COLO668 (cell line): ENCODE measurements around the gene MAP3K5.
"Not testable (repeated sequence)": the region's sequence is repeated elsewhere in the genome, so short reads cannot be mapped to it uniquely, and the experiment has no call there.

Source experiments
- DNase-seq: peaks from one replicate; lab custom pipeline; 2025; ENCODE audit not compliant: unreplicated experiment; lab: John Stamatoyannopoulos, UW

MAP3K5 gene

DNA sequence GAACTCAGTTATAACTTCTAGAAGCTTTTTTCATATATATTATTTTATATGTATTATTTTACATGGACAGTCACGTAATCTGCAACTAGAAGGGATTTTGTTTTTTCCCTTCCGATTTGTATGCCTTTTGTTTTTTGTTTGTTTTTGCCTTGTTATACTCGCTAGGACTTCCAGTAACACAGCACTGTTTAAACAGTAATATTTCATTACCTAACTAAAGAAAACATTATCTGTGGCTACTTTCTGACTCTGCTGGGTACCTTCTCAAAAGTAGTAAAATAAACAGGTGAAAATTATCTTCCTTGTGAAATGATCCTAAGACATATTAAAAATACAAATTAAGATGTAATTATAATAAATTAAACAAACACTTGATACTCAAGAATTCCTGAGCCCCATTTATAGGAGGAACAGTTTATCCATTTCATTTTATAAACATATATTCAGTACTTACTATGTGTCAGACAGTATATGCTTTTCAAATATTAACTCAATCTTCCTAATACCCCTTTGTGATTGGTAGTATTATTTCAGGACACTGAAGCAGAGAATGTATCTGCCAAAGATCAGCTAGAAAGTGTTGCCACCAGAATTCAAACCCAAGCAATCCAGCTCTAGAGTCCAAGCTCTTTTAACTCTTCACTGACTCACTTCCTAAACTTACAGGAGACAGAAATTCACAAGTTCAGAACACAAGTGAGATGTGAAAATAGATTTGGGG, 65.3 kb downstream of the MAP3K5 start:
- DNase-seq, result no peak

DNA sequence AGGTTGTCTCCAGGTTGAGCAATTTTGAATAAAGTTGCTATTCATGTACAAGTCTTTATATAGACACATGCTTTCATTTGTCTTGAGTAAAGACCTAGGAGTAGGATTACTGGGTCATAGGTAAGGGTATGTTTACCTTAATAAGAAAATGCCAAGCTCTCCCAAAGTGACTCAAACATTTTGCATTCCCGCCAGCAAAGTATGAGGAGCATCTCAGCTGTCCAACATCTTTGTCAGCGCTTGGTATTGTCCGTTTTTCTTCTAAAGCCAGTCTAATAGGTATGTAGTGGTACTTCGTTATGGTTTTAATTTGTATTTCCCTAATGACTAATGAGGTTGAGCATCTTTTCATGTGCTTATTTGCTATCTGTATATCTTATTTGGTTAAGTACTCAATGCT, 67.2 kb downstream of the MAP3K5 start:
- DNase-seq, result no peak

DNA sequence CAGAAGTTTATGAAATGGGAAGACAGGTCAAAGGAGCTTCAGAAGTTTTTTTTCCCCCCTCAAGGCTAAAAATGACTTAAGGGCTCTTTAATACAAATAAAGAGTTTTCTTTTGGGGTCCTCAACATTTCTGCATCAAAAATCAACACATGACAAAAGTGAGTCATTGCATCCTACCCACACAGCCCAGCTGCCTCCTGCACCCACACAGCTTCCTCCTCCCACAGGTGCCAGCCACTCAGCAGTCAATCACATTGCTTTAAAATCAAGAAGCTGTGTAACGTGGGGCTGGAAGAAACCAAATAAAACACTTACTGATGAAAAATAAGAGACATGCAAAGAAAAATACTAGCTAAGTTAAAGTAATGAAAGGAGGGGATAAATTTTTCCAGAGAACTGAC, 68.5 kb downstream of the MAP3K5 start:
- DNase-seq, result peak; percentile 11

DNA sequence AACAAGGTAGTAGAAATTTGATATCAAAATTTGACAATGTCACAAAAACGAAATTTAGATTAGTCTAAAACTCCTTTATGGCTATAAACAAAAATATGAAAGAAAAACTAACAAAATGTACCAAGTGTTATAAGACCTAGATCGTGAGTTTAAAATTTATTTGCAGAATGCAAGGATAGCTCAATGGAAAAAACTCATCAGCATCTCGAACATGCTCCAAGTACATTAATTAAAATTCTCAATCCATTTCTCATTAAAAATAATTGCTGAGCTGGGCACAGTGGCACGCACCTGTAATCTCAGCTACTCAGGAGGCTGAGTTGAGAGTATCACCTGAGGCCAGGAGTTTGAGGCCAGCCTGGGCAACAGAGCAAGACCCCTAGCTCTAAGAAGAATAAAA, 70.8 kb downstream of the MAP3K5 start:
- DNase-seq, result no peak

DNA sequence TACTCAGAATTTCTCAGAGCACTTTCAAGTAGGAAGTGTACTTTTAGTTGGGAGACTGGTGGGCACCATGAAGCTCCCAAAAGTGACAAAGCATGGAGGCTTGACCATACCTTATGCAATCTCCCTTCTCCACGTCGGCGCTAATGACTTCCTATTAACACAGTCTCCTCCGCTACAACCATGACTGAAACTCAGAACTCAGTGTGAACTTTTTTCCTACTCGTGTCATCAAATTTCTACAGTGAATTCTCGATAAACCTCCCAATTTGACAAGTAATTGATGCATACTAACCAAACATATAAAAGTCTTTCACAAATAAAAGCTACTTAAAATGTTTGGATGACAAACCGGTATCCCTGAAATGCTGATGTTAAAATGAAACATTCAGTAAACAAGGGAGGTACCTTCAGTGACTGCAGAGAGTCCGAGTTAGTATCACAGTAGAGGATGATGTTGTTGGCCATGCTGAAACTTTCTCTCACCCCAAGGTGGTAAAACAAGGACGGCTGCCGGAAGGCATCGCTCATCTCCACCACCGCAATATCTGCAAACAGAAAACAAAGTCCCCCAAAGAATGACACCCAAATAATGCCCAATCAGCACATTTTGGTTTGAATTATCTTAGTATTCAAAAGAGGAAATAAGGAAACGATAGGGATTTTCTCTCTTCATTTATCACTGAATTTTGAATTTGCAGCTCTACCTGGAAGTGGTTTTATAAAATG, 72.1 kb downstream of the MAP3K5 start:
- no peak for DNase-seq

DNA sequence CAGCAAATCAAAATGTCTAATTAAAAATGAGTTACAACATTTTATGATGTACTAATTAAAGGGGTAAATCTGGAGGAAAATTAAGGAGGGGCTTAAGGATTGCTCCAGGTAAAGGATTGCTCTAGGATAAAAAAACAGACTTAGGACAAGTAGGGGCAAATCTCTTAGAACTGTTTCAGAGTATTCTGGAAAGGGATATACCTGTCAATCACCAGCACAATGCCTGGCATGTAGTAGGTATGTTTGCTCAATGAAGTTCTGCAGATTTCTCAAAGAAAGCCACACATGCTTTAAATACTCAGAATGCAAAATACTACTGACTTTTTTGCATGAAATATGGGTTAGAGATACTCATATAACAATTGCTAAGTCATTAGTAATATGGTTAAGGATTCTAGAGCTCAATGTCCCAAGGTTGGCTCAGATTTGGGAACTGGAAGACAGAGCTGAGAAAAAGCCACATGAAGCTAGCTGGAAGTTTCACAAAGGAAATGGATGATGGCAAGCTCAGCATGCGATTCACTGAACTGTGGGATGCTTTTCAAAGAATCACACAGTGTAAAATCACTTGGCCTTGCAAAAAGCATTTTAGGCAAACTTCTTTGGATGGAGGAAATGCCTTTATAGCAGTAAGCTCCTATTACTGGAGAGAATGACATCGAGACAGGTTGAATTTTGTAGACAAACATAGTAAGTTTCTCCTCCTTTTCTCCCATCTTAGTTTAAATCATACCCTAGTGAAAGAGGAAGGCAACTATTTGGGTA, 72.8 kb downstream of the MAP3K5 start:
- no peak for DNase-seq

DNA sequence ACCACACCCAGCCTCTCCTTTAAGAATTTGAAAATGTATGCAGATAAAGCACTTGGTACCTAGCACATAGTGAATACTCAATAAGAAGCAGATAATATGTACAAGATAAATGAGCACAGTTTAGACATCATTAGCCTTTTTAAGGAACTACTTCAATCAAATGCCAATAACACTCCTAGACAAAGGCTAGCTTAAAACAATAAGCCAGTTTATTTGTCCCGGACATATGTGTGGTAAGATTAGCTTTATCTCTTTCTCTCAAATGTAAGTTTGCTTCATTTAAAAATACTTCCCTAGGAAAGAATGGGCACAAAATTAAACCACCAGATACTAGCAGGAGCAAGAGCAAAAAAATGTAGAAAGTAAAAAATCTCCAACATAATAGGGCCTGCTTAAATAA, 73.8 kb downstream of the MAP3K5 start:
- no peak for DNase-seq

DNA sequence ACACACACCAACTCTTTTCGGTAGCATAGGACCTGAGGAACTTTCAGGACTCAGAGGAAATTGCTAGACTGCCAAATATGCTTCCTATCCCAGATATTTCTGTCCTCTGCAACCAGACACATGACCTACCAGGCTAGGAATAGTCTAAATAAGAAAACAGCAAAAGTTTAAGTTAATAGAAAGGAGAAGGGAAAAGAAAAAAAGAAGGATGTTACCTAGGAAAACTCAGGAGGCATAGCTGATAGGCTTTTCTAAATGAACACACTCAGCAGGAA, 74.6 kb downstream of the MAP3K5 start:
- no peak for DNase-seq

DNA sequence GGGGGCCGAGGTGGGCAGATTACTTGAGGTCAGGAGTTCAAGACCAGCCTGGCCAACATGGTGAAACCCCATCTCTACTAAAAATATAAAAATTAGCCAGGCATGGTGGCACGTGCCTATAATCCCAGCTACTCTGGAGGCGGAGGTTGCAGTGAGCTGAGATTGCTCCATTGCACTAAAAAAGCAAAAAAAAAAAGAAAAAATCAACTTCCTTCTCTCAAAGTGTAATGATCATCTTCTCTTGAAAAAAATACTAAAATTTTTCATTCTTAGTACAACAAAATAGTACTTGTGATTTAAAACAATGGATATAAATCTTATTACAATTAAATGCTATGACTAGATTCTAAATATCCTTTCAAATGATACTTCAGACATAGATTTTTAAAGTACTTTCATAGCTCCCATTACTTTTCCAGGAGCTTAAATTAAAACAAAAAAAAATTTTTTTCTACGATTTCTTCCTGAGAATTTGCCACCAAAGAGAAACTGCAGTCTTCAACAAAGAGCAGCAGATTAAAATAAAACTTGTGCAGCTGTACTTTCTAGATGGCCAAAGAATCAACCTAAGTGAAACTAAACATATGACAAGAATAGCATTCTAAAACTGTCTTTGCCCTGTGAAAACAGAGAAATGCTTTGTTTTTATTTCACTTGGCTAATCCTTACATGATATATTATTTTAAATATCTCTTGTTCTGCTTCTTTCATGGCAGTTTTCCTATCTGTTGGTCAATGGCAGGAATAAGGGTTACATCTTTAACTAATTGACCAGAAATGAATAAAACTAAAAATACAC, 75.2 kb downstream of the MAP3K5 start:
- no peak for DNase-seq

DNA sequence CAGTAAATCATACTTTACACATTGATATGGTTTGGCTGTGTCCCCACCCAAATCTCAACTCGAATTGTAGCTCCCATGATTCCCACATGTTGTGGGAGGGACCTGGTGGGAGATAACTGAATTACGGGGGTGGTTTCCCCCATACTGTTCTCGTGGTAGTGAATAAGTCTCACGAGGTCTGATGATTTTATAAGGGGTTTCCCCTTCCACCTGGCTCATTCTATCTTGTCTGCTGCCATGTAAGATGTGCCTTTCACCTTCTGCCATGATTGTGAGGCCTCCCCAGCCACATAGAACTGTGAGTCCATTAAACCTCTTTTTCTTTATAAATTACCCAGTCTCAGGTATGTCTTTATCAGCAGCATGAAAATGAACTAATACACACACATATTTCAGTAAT, 79.6 kb downstream of the MAP3K5 start:
- not testable (repeated sequence) for DNase-seq

DNA sequence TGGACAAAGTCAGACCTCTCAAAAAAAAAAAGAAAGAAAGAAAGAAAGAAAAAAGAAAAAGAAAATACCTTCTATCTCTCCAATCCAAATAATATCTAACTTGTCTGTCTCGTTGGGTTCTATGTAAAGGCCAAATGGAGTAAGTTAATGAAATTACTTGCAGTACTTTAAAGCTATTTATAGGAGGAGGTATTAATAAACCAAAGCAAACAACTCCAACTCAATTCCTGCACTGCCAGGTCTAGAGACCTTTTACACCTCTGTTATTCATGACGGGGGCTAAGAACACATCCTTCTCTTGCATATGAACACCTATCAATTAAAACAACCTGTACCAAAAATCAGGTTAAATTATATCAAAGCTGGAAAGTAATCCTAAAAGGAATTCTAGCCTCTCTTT, 80.6 kb downstream of the MAP3K5 start:
- DNase-seq, result no peak

DNA sequence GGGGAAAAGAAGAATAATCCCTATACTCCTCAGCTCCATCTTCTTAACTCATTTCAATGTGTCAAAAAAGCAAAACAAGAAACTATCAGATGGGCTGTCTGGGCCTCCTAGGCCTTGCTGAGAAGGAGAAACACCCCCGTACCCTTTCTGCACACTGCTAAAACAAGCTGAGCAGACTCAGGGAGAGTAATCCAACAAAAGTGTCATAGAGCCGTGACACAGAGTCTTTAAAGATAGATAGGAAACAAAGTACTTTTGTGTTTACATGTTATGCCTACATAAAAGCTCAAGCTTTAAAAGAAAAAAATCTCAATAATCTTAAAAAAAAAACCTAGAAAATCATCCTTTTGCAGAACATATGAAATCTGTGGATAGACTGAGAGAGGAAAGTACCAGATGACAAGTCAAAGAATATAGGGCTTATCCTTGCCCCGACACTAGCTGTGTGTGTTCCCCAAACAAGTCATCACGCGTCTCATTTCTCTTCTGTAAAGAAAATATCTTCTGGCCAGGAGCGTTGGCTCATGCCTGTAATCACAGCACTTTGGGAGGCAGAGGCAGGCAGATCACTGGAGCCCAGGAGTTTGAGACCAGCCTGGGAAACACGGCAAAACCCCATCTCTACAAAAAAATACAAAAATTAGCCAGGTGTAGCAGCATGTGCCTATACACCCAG, 81.3 kb downstream of the MAP3K5 start:
- DNase-seq, result no peak

DNA sequence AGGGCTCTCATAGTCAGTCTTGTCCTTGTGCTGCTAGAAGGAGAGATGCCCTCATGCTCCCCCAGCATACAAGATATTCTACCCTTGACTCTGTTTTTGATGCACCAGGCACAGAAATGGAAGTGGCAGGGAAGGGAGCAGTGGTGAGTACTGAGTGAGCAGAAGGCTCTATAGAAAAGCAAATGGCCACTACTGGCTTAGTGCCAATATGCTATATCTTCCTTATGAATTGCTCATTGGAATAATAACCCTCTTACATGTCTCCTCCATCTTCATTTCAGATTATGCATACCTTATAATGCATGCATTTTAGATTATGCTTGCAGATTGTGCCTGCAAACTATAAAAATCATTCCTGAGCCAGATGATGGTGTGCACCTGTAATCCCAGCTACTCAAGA, 82.8 kb downstream of the MAP3K5 start:
- no peak for DNase-seq

DNA sequence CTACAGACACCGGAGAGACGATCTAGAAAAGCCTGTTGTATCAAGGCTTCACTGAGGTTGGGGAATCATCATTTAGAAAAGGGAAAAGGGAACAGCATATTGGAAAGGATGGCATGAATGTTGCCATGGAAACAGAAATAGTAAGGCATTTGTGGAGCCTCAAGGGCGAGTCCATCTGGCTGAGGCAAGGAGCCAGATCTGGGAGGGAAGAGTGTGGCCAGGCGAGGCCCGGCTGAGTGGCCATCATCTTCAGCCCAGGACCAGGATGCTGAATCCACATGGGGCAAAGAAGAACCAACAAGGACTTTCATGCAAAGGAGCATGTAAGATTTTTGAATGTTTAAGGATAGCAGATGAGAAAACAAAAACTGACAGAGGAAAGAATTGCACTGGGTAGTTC, 85.8 kb downstream of the MAP3K5 start:
- no peak for DNase-seq

DNA sequence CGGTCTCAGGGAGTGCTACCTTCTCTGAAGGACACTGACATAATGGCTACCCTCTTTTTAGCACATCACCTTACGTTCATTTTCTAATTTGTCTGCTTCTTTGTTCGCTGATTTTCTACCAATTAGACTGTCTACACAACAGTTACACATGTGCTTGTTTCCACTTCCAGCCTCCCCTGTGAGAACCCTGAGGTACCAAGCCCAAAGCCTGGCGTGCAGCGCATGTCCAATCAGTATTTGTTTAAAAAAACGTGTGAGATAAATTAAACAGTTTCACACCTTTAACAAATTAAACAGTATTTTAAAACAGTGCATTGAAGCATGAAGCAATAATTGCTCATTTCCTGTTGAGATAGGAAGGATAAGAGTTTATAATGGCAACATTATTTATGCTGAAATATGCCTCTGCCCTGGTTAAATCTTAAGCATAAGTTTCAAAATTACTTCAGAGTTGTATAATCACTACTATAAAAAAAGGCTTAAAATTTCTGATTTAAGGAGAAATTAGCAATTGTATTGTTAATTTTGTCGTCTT, 88.9 kb downstream of the MAP3K5 start:
- DNase-seq, result no peak

DNA sequence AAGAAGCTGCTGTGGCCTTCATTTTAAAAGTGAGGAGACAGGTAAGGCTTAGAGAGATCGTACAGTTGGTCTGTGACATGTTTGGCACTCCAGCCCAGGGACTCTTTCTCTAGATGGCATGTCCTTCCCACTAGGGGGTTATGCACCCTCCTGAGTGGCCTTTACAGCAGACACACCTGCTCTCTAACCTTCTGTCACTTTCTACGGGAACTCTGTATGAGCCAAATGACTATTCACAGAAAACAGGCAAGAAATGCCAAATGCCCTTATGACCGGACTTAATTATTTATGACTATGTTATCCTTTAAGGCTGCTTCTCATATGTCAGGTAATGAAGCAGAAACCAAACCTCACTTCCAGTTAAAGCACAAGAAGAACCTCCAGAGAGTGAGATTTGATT, 91.2 kb downstream of the MAP3K5 start:
- DNase-seq, result peak; percentile 5

DNA sequence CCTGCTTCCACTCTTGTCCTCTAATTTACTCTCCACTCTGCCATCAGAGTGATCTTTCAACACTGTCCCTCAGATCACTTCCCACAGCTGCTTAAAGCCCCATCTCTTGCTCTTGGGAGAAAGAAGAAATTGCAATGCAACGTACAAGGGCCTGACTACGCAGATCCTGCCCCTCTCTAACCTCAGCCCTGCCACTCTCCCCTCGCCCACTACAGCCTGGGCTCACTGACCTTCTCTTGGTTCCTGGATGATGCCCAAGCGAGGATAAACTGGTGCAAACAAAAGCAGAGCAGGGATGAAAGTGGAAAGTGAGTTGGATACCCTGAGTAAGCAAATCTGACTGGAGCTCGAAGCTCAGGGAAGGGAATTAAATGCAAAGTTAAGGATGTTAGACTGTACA, 92.9 kb downstream of the MAP3K5 start:
- no peak for DNase-seq

DNA sequence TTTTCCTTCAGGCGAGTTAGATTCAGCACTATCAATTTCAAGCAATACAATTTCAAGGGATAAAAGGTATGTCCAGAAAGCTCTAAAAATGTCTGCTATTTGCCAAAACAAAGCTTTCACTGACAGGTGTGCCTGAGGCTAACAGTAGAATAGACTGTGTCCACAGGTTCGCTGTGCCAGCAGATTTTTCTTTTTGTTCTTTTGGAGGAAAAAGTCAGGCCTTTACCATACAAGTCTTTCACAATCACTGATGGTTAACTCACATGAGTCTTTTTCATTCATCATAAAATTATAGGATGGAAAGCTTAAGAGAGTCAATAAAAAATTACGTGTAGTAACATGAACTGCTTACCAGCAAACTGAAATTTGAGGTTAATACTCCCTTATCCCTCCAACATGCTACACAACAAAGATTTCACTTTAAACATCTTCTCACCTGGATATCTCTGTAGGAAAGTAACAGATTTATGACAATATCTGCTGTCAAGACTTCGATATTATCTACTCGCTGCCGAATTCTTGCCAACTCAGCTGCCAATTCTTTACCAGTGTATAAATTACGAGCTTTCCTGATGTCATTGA, 95.4 kb downstream of the MAP3K5 start:
- no peak for DNase-seq

DNA sequence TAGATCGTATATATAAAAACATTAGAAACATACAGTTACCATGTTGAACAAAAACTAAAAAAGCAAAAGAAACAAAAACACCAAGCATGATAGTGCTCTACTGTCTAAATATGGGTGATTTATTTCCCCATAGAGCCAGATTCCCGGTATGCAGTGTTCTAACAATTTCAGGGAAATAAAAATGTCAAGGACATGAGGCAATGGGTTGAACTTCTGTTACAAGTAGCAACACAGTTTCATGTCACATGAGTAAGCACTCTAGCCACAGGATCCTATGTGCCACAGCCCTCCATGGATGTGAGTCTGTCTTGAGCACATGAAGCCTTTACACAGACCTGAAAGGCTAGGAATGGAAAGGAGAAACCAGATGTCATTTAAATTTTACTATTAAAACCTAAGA, 96.0 kb downstream of the MAP3K5 start:
- no peak for DNase-seq

DNA sequence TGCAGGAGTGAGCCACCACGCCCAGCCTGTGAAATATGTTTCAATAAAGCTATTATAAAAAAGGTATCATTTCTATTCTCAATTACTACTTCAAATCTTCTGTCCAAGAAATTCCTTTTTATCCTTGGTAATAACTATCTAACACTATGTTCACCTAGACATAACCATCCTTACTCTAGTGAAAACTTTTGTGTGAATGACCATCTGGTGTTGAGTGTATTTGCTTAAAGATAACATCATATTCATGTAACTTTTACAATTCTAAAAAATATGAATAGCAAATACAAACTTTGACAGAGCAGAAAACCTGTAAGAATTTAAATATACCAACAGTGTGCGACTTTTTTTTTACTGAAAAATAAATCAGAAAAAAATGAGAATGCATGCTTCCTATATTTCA, 96.9 kb downstream of the MAP3K5 start:
- no peak for DNase-seq
